Measurements from ENCODE around the gene SSR3.

SSR3 gene

DNA sequence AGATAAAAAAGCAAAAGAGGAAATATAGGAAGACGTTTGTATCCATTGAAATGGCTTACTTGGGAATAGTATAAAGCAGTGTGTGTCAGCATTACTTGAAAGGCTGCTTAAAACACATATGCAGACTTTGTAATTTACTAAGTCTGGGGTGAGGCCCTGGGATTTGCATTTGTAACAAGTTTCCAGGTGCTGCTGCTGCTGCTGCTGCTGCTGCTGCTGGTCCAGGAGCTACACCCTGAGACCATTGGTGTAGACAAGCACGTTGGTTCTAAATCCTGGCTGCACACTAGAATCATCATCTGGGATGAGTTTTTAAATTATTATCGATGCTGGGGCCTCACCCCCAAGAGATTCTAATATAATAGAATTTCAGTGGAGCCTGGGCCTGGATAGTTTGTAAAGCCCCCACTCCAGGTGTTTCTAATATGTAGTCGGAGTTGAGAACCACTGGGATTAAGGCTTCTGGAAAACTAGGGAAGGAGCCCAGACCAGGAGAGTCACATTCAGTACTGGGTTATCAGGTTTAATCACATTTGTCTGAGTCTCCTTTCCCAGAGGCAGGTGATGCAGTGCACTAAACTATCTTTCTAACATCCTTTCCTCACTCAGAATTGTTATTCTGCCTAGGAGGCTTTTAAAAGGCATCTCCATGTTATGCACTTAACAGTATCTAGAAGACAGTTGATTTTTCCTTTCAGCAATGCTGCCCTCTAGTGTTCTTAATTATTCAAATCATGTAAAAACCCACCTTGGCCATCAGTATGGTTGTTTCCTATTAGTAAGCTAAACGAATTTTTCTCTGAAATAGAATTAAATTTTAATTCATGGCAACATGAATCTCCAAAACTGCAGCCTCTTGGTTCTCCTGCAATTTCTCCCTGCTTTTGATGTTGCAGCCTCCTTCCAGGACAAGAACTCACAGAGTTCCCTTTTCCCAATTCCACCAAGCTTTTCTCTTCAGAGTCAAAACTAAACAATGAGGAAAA, 45.4 kb downstream of the SSR3 start:
- H3K4me3 ChIP-seq (ENCODE audit: low read depth, low read length) = no peak overlapping the region
- H3K36me3 ChIP-seq = no peaks in the 10 kb centered on the region
- H3K27ac ChIP-seq = no peak overlapping the region
- peaks cover 14% of the 10 kb centered on the region for H3K27me3 ChIP-seq (ENCODE audit: insufficient read depth, low read depth, severe bottlenecking)
- TF ChIP-seq, protein P1, sequence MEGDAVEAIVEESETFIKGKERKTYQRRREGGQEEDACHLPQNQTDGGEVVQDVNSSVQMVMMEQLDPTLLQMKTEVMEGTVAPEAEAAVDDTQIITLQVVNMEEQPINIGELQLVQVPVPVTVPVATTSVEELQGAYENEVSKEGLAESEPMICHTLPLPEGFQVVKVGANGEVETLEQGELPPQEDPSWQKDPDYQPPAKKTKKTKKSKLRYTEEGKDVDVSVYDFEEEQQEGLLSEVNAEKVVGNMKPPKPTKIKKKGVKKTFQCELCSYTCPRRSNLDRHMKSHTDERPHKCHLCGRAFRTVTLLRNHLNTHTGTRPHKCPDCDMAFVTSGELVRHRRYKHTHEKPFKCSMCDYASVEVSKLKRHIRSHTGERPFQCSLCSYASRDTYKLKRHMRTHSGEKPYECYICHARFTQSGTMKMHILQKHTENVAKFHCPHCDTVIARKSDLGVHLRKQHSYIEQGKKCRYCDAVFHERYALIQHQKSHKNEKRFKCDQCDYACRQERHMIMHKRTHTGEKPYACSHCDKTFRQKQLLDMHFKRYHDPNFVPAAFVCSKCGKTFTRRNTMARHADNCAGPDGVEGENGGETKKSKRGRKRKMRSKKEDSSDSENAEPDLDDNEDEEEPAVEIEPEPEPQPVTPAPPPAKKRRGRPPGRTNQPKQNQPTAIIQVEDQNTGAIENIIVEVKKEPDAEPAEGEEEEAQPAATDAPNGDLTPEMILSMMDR (IDR thresholded peaks at IDR 0.05; ENCODE audit: low read depth, low read length) = 0 out of 2 replicates have a peak, but pooled peaks have one; percentile 23
- no peaks in the 10 kb centered on the region for H3K9me3 ChIP-seq (ENCODE audit: severe bottlenecking)
- DNase-seq = no peak

DNA sequence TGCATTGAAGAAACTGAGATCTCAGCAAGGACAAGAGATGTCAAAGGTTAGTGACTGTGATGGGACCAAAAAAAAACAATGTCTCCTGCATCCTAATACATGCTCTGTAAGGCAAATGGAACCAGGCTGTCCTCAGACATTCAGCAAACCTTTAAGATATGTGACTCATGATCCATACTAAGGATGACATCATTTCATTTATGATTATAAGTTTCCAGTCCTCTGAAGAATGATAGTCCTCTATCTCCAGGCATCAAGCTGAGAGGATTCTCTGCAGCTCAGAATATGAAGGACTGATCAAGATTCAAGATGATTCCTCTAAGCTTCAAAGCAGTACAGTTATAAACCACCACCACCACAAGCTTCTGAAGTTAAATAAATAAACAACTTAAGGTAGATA, 47.6 kb downstream of the SSR3 start:
- no peaks in the 10 kb centered on the region for H3K9me3 ChIP-seq (ENCODE audit: severe bottlenecking)
- no peak overlapping the region for H3K4me3 ChIP-seq (ENCODE audit: low read depth, low read length)
- no peak overlapping the region for H3K27ac ChIP-seq
- no peaks in the 10 kb centered on the region for H3K36me3 ChIP-seq
- TF ChIP-seq, protein P1 (IDR thresholded peaks at IDR 0.05; ENCODE audit: low read depth, low read length) = no peak
- DNase-seq = no peak
- H3K27me3 ChIP-seq (ENCODE audit: insufficient read depth, low read depth, severe bottlenecking) = peaks cover 13% of the 10 kb centered on the region

DNA sequence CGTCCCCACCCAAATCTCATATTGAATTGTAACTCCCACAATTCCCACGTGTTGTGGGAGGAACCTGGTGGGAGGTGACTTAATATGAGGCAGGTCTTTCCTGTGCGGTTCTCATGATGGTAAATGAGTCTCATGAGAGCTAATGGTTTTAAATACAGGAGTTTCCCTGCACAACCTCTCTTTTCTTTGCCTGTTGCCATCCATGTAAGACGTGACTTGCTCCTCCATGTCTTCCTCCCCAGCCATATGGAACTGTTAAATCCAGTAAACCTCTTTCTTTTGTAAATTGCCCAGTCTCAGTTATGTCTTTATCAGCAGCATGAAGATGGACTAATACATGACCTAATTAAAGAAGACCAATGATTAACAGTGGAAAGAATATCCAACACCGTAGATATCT, 56.6 kb downstream of the SSR3 start:
- H3K36me3 ChIP-seq = no peaks in the 10 kb centered on the region
- TF ChIP-seq, protein P1 (IDR thresholded peaks at IDR 0.05; ENCODE audit: low read depth, low read length) = no peak
- H3K27ac ChIP-seq = no peak overlapping the region
- peaks cover 4% of the 10 kb centered on the region for H3K9me3 ChIP-seq (ENCODE audit: severe bottlenecking)
- H3K27me3 ChIP-seq (ENCODE audit: insufficient read depth, low read depth, severe bottlenecking) = no peaks in the 10 kb centered on the region
- no peak for DNase-seq
- H3K4me3 ChIP-seq (ENCODE audit: low read depth, low read length) = no peak overlapping the region

DNA sequence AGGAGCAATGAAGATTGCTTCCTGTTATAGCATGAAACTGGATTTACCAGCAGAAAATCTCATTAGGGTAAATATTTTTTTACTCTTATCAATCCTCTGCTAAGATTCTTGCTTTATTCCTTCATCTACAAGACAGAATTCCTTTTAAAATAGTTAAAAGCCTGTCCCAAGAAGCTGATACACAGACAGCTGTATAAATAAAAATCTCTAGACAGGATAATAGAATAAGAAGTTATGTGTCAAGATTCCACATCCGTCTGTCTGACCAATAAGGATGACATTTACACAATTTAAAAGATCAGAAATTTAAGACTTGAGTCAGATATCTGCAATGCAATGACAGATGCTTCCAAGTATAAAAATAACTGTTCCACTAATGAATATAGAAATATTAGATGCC, 57.6 kb downstream of the SSR3 start:
- no peak overlapping the region for H3K4me3 ChIP-seq (ENCODE audit: low read depth, low read length)
- peaks cover 4% of the 10 kb centered on the region for H3K9me3 ChIP-seq (ENCODE audit: severe bottlenecking)
- H3K36me3 ChIP-seq = no peaks in the 10 kb centered on the region
- TF ChIP-seq, protein P1 (IDR thresholded peaks at IDR 0.05; ENCODE audit: low read depth, low read length) = no peak
- DNase-seq = no peak
- no peaks in the 10 kb centered on the region for H3K27me3 ChIP-seq (ENCODE audit: insufficient read depth, low read depth, severe bottlenecking)
- no peak overlapping the region for H3K27ac ChIP-seq

DNA sequence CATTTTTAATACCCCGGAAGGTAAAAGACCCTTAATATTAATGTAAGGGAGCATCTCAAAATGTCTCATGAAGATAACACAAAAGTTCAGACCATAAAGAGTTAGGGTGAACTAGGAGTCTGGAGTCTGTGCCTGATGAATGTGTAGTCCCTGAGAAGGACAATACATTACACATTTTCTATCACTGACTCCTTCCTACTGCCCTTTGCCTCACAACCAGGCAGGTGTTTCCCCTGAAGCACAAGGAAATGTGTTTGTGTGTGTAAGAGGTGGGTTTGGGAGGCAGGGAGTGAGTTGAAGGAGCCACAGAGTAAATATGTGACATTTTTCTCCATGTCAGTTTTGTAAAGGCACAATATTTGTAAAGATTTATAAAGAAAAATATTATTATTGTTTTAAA, 59.1 kb downstream of the SSR3 start:
- H3K27me3 ChIP-seq (ENCODE audit: insufficient read depth, low read depth, severe bottlenecking) = no peaks in the 10 kb centered on the region
- DNase-seq = no peak
- H3K36me3 ChIP-seq = no peaks in the 10 kb centered on the region
- no peak overlapping the region for H3K4me3 ChIP-seq (ENCODE audit: low read depth, low read length)
- TF ChIP-seq, protein P1 (IDR thresholded peaks at IDR 0.05; ENCODE audit: low read depth, low read length) = no peak
- peaks cover 4% of the 10 kb centered on the region for H3K9me3 ChIP-seq (ENCODE audit: severe bottlenecking)
- no peak overlapping the region for H3K27ac ChIP-seq

All from WERI-Rb-1 (cell line).